ENCODE data around the gene GDNF. TPM values are rescaled to one million over a fixed set of nuclear protein-coding genes. Genes with fewer than 3 reads are reported as not detected.
A peak's percentile ranks its signal among the peaks of the same experiment; 100 is the strongest.
"Not testable (repeated sequence)": the region's sequence is repeated elsewhere in the genome, so short reads cannot be mapped to it uniquely, and the experiment has no call there.

The GDNF gene
- total RNA-seq, 1 donor: 0.54 TPM

DNA sequence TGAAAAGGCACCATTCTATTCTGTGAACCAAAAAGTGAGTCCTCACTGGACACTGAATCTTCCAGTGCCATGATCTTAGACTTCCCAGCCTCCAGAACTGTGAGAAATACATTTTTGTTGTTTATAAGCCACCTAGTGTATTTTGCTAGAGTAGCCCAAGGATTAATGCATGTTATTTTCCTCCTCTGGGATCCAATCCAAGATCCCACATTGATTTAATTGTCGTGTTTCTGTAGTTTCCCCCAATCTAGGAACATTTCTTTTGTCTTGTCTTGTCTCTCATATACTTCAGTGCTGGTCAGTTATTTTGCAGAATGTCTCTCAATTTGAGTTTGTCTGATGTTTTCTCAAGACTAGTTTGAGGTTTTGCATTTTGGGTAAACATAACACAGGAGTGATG is 36.4 kb downstream of the GDNF start:
- H3K4me3 ChIP-seq (ENCODE audit: low read depth, low read length): no peak overlapping the region
- no peak for DNase-seq (ENCODE audit: low read depth)
- TF ChIP-seq, protein P1, sequence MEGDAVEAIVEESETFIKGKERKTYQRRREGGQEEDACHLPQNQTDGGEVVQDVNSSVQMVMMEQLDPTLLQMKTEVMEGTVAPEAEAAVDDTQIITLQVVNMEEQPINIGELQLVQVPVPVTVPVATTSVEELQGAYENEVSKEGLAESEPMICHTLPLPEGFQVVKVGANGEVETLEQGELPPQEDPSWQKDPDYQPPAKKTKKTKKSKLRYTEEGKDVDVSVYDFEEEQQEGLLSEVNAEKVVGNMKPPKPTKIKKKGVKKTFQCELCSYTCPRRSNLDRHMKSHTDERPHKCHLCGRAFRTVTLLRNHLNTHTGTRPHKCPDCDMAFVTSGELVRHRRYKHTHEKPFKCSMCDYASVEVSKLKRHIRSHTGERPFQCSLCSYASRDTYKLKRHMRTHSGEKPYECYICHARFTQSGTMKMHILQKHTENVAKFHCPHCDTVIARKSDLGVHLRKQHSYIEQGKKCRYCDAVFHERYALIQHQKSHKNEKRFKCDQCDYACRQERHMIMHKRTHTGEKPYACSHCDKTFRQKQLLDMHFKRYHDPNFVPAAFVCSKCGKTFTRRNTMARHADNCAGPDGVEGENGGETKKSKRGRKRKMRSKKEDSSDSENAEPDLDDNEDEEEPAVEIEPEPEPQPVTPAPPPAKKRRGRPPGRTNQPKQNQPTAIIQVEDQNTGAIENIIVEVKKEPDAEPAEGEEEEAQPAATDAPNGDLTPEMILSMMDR (IDR thresholded peaks at IDR 0.05; ENCODE audit: insufficient read depth, low read length): no peak

DNA sequence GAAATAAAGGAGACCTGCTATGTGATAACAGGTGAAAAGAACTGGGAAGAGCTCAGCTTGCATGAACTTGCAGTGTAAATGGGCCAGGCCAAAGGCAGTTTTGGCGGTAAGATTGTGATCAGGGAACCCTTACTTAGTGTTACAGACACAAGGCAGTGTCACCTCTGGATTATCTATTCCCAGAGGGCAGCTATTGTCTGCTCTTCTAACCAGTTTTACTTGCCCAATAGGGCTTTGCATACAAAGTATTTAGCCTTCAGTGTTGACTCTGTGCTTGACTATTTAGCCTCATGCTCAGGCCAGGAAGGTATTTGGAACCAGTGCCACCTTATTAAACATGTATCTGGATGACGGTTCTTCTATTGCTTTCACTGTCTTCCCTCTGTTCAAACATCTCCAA is 38.3 kb downstream of the GDNF start:
- H3K4me3 ChIP-seq (ENCODE audit: low read depth, low read length): no peak overlapping the region
- TF ChIP-seq, protein P1 (IDR thresholded peaks at IDR 0.05; ENCODE audit: insufficient read depth, low read length): no peak
- no peak for DNase-seq (ENCODE audit: low read depth)

DNA sequence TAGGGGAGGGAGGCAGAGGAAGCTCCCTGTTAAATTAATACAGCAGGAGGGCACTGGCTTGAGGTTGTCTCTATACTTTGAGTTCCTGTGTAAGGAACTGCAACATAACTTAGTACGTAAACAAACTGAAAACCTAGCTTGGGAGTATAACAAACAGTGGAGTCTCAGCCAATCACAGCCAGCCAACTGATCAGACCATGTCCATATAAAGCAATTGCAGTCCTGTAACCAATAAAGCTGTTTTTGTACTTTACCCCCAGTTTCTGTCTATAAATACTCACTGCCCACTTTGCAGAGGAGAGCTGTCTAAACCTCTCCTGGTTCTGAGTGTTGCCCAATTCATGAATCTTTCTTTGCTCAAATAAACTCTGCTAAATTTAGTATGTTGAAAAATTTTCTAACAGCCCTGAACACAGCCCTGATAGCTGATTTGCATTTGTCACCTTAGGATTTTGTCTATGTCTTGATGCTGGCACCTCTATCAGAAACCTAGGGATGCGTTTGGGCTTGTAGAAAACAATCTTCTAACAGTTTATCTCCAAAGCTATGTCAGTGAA is 39.9 kb downstream of the GDNF start:
- TF ChIP-seq, protein P1 (IDR thresholded peaks at IDR 0.05; ENCODE audit: insufficient read depth, low read length): no peak
- DNase-seq (ENCODE audit: low read depth): no peak
- H3K4me3 ChIP-seq (ENCODE audit: low read depth, low read length): no peak overlapping the region

DNA sequence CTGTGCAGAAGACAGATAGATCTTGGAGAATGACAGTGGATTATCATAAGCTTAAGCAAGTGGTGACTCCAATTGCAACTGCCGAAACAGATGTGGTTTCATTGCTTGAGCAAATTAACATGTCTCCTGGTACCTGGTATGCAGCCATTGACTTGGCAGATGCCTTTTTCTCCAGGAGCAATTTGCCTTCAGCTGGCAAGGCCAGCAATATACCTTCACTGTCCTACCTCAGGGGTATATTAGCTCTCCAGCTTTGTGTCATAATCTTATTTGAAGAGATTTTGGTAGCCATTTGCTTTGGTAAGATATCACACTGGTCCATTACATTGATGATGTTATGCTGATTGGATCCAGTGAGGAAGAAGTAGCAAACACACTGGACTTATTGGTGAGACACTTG is 43.4 kb downstream of the GDNF start:
- not testable (repeated sequence) for DNase-seq (ENCODE audit: low read depth); H3K4me3 ChIP-seq (ENCODE audit: low read depth, low read length)

DNA sequence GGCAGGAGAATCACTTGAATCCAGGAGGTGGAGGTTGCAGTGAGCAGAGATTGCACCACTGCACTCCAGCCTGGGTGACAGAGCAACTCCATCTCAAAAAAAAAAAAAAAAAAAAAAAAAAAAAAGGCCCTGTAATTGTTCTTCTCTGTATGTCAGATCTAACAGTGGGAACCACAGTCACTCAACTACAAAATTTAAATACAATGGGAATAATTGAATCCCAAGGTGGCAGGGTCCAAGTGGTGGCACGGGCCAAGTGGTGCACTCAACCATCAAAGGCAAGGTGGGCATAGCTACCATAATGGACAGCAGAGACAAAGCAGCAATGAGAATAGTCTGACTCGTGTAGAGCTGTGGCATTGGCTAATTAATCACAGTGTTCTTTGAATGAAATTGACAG is 44.5 kb downstream of the GDNF start:
- DNase-seq (ENCODE audit: low read depth); H3K4me3 ChIP-seq (ENCODE audit: low read depth, low read length): not testable (repeated sequence)

DNA sequence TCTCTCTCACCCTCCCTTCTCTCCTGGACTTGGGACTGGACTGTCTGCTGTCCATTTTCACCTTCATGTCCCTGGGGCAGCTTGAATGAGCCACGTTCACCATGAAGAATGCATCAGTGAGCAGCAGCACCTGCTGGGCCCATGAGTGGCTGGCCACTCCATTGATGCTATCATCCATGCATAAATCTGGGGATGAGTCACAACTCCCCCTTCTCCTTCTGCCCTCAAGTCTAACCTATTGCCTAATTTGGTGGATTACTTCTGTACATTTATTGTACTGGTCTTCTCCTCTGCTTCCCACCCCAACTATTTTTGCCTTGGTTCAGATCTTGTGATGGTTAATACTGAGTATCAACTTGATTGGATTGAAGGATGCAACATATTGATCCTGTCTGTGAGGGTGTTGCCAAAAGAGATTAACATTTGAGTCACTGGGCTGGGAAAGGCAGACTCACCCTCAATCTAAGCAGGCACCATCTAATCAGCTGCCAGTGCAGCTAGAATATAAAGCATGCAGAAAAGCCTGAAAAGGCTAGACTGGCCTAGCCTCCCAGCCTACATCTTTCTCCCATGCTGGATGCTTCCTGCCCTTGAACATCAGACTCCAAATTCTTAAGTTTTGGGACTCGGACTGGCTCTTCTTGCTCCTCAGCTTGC is 46.7 kb downstream of the GDNF start:
- DNase-seq (ENCODE audit: low read depth): peak; percentile 52
- TF ChIP-seq, protein P1 (IDR thresholded peaks at IDR 0.05; ENCODE audit: insufficient read depth, low read length): no peak
- no peak overlapping the region for H3K4me3 ChIP-seq (ENCODE audit: low read depth, low read length)

DNA sequence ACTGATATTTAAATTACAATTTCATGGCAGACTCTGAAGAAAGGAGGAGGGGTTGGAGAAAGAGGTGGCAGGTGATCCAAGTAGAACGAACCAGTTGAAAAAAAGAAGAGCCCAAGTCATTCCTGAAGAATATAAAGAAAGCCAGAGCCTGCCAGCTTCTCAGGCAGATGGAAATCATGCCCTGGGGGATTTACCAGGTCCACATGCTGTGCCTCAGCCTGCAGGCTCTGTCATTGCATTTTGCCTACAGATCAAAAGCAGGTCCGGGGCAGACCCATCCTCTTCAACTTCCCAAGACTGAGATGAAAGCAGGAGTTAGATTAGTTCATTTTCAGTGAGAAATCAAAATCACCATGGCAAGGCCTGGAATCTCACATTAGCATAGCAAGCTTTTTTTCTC is 48.5 kb downstream of the GDNF start:
- TF ChIP-seq, protein P1 (IDR thresholded peaks at IDR 0.05; ENCODE audit: insufficient read depth, low read length): no peak
- no peak overlapping the region for H3K4me3 ChIP-seq (ENCODE audit: low read depth, low read length)
- no peak for DNase-seq (ENCODE audit: low read depth)

DNA sequence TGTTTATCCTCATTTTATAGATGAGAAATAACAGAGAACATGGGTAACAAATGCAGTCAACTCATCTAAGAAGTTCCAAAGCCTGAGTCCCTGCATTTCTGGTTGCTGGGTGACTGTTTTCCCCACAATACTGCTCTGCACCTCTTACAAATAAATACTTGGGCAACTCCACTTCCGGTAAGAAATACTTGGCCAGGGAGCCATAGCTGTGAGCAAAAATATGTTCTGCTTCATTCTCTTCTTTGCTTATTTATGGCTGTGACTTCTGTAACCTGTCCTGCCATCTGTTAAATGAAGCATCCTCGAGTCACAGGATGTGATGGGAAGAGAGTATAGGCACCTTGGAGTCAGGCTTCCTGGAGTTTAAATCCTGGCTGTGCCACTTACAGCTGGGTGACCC is 49.9 kb downstream of the GDNF start:
- DNase-seq (ENCODE audit: low read depth): peak; percentile 40
- TF ChIP-seq, protein P1 (IDR thresholded peaks at IDR 0.05; ENCODE audit: insufficient read depth, low read length): no peak
- no peak overlapping the region for H3K4me3 ChIP-seq (ENCODE audit: low read depth, low read length)

All from fibroblast of the aortic adventitia (primary cell).